GM21825 (cell line): ENCODE measurements around the gene SLC8B1.

Source experiments
- ATAC-seq: cut with Tn5 transposase; IDR thresholded peaks from one replicate; pipeline ENCODE4 v1.9.1; 2021; ENCODE audit warnings: mild to moderate bottlenecking, moderate library complexity; ENCODE audit not compliant: unreplicated experiment

The SLC8B1 gene

GRCh38 chr12:113249546-113249945 is 85.4 kb downstream of the SLC8B1 start:
- ATAC-seq = no peak

GRCh38 chr12:113248842-113249435 is 86.0 kb downstream of the SLC8B1 start:
- ATAC-seq = no peak
